Uterus (tissue), 2 donors: ENCODE results near the gene DOK6.

Source experiments
- CTCF ChIP-seq, 4 experiments: fragments of 200-600 bp in 2 of 4; fragments of 450-650 bp in 2 of 4; sonication (generic) in 2 of 4; IDR thresholded peaks; one replicate each; pipeline ENCODE4 v1.5.1; 2016 to 2019; ENCODE audit warnings: antibody characterized with exemption in 4 of 4, mild to moderate bottlenecking in 2 of 4, moderate library complexity in 1 of 4
- POLR2A ChIP-seq, 2 donors: fragments of 450-650 bp; IDR thresholded peaks; one replicate each; pipeline ENCODE4 v1.6.1; 2016; ENCODE audit warnings: antibody characterized with exemption in 2 of 2, mild to moderate bottlenecking in 1 of 2, moderate library complexity in 1 of 2

- TF ChIP-seq CTCF (IDR thresholded peaks at IDR 0.05) (no peak), POLR2A (IDR thresholded peaks at IDR 0.05) (no peak)
Measured at GRCh38 chr18:69720422-69720821, 319.7 kb downstream of the DOK6 start.
